A673 (cell line): ENCODE measurements around the gene MPP1. TPM values are rescaled to one million over a fixed set of nuclear protein-coding genes. Genes with fewer than 3 reads are reported as not detected.

Experiments
- BruUV-seq: library from RNA; stranded (reverse); fragments of 400-500 nt; replicated peaks from 2 replicates; lab custom pipeline; 2021; lab: Mats Ljungman, UMichigan
- CTCF ChIA-PET: fragments of 300-600 bp; sonication (Branson Sonifier 250); formaldehyde crosslinking; loops from one replicate; lab custom pipeline; 2022; ENCODE audit warnings: antibody characterized with exemption; lab: Charles Lee
- POLR2A ChIA-PET: fragments of 300-600 bp; sonication (Branson Sonifier 250); formaldehyde crosslinking; loops from one replicate; lab custom pipeline; 2022; ENCODE audit warnings: antibody characterized with exemption; ENCODE audit not compliant: low non-redundant PET; lab: Charles Lee
- DNase-seq: peaks from one replicate; pipeline ENCODE4 v3.0.0-alpha.2; 2015; ENCODE audit warnings: low spot score
- H3K27ac ChIP-seq: fragments of 200-600 bp; sonication (generic); 2 replicates; pipeline ENCODE4 v1.5.1; 2016; ENCODE audit warnings: mixed run types, low read depth, mild to moderate bottlenecking, mixed read lengths, antibody characterized with exemption, low read length; ENCODE audit not compliant: poor library complexity, severe bottlenecking
- H3K27me3 ChIP-seq: fragments of 200-600 bp; sonication (generic); replicated peaks from 2 replicates; pipeline ENCODE4 v1.6.1; 2017; ENCODE audit warnings: mixed run types, low read depth, mild to moderate bottlenecking, mixed read lengths, antibody characterized with exemption, low read length; ENCODE audit not compliant: insufficient read depth, poor library complexity
- H3K36me3 ChIP-seq: fragments of 200-600 bp; sonication (generic); 2 replicates; pipeline ENCODE4 v1.6.1; 2016; ENCODE audit warnings: mixed run types, mild to moderate bottlenecking, mixed read lengths, antibody characterized with exemption, low read length; ENCODE audit not compliant: insufficient read depth, poor library complexity, severe bottlenecking
- H3K4me1 ChIP-seq: fragments of 200-600 bp; sonication (generic); 2 replicates; pipeline ENCODE4 v1.6.1; 2017; ENCODE audit warnings: mixed run types, mild to moderate bottlenecking, mixed read lengths, antibody characterized with exemption, low read length; ENCODE audit not compliant: insufficient read depth, poor library complexity, severe bottlenecking
- H3K4me3 ChIP-seq: fragments of 200-600 bp; sonication (generic); 2 replicates; pipeline ENCODE4 v1.5.1; 2016; ENCODE audit warnings: low read depth, mixed run types, mild to moderate bottlenecking, mixed read lengths, low read length; ENCODE audit not compliant: poor library complexity, severe bottlenecking
- H3K9me3 ChIP-seq: fragments of 200-600 bp; sonication (generic); 2 replicates; pipeline ENCODE4 v1.6.1; 2016; ENCODE audit warnings: mixed run types, low read depth, mild to moderate bottlenecking, mixed read lengths, antibody characterized with exemption, low read length; ENCODE audit not compliant: poor library complexity, severe bottlenecking
- CTCF ChIP-seq: fragments of 300-800, 200-600 bp; sonication (generic); conservative IDR thresholded peaks from 2 replicates; pipeline ENCODE4 v1.5.1; 2017; ENCODE audit warnings: low read depth, mild to moderate bottlenecking, antibody characterized with exemption, low read length, moderate library complexity, mixed read lengths
- EZH2 ChIP-seq: fragments of 200-600 bp; sonication (generic); IDR thresholded peaks from 2 replicates; pipeline ENCODE4 v1.6.1; 2017; ENCODE audit warnings: borderline replicate concordance, low read depth, mild to moderate bottlenecking, mixed read lengths, antibody characterized with exemption, low read length; ENCODE audit not compliant: poor library complexity, severe bottlenecking
- intact Hi-C: fragments of 100-400 bp; cut with micrococcal nuclease; formaldehyde crosslinking; loops from one replicate; pipeline ENCODE4 v1.10.0; 2022; ENCODE audit not compliant: unreplicated experiment
- total RNA-seq: library from RNA; stranded (reverse); gene quantifications from 2 replicates; pipeline ENCODE4 v1.2.3, GENCODE V29; 2021

Gene MPP1
- total RNA-seq, 1 experiment from 2014 or later = 10.4 TPM

GRCh38 chrX:154742613-154743012, 62.7 kb downstream of the MPP1 start:
- CTCF ChIA-PET = no interaction called here
- DNase-seq = no peak
- Histone ChIP-seq H3K27ac (no peak overlapping the region), H3K36me3 (no peaks in the 10 kb centered on the region), H3K4me1 (no peaks in the 10 kb centered on the region), H3K4me3 (no peak overlapping the region), H3K27me3 (no peaks in the 10 kb centered on the region), H3K9me3 (no peaks in the 10 kb centered on the region)
- POLR2A ChIA-PET = no interaction called here
- intact Hi-C loops = loop anchor here (10.0 kb wide), 1 partner anchor 198 kb away; the partner anchor contains the start of genes G6PD and IKBKG
- TF ChIP-seq CTCF = no peak
- no peak for TF ChIP-seq EZH2
- BruUV-seq = no TSS peak

GRCh38 chrX:154739952-154740465, 65.3 kb downstream of the MPP1 start:
- DNase-seq = no peak
- Histone ChIP-seq H3K4me3 (no peak overlapping the region), H3K4me1 (no peaks in the 10 kb centered on the region), H3K36me3 (no peaks in the 10 kb centered on the region), H3K27me3 (no peaks in the 10 kb centered on the region), H3K27ac (no peak overlapping the region), H3K9me3 (no peaks in the 10 kb centered on the region)
- ChIA-PET POLR2A (no interaction called here), CTCF (no interaction called here)
- BruUV-seq = no TSS peak
- intact Hi-C loops = loop anchor here (10.0 kb wide), 1 partner anchor 195 kb away; the partner anchor contains the start of genes G6PD and IKBKG
- TF ChIP-seq EZH2 (no peak), CTCF (no peak)

- peak; percentile 48 for DNase-seq
- intact Hi-C loops = no loop called here
- Histone ChIP-seq H3K27me3 (no peaks in the 10 kb centered on the region), H3K9me3 (no peaks in the 10 kb centered on the region), H3K4me1 (no peaks in the 10 kb centered on the region), H3K36me3 (no peaks in the 10 kb centered on the region), H3K27ac (no peak overlapping the region), H3K4me3 (no peak overlapping the region)
- TF ChIP-seq CTCF (no peak), EZH2 (no peak)
- no TSS peak for BruUV-seq
- ChIA-PET CTCF (no interaction called here), POLR2A (no interaction called here)
Measured at GRCh38 chrX:154738011-154738738, 67.1 kb downstream of the MPP1 start.
